NK-92 (cell line): ENCODE measurements around the gene PKP1.

Source experiments
- DNase-seq: peaks from one replicate; lab custom pipeline; 2025; ENCODE audit not compliant: unreplicated experiment; lab: John Stamatoyannopoulos, UW

The PKP1 gene

GRCh38 chr1:201350884-201351283, 67.6 kb downstream of the PKP1 start:
- no peak for DNase-seq

- no peak for DNase-seq
Measured at GRCh38 chr1:201351617-201352016, 68.3 kb downstream of the PKP1 start.

- DNase-seq: no peak
Measured at GRCh38 chr1:201353186-201353940, 70.1 kb downstream of the PKP1 start.

- DNase-seq: no peak
Measured at GRCh38 chr1:201354151-201354900, 71.0 kb downstream of the PKP1 start.

GRCh38 chr1:201354901-201355295, 71.6 kb downstream of the PKP1 start:
- no peak for DNase-seq

GRCh38 chr1:201355471-201355870, 72.2 kb downstream of the PKP1 start:
- no peak for DNase-seq

GRCh38 chr1:201356236-201356635, 72.9 kb downstream of the PKP1 start:
- no peak for DNase-seq

GRCh38 chr1:201356701-201357100, 73.4 kb downstream of the PKP1 start:
- DNase-seq: no peak

GRCh38 chr1:201357211-201357610, 73.9 kb downstream of the PKP1 start:
- DNase-seq: no peak

- DNase-seq: no peak
Measured at GRCh38 chr1:201357636-201358348, 74.5 kb downstream of the PKP1 start.

GRCh38 chr1:201358596-201358995, 75.3 kb downstream of the PKP1 start:
- no peak for DNase-seq

GRCh38 chr1:201359031-201359872, 75.9 kb downstream of the PKP1 start:
- no peak for DNase-seq

GRCh38 chr1:201359873-201360210, 76.5 kb downstream of the PKP1 start:
- no peak for DNase-seq

GRCh38 chr1:201360486-201360885, 77.2 kb downstream of the PKP1 start:
- no peak for DNase-seq

- no peak for DNase-seq
Measured at GRCh38 chr1:201360901-201361651, 77.8 kb downstream of the PKP1 start.

GRCh38 chr1:201361652-201362504, 78.6 kb downstream of the PKP1 start:
- no peak for DNase-seq

- DNase-seq: no peak
Measured at GRCh38 chr1:201362906-201363305, 79.6 kb downstream of the PKP1 start.

GRCh38 chr1:201363467-201363866, 80.2 kb downstream of the PKP1 start:
- no peak for DNase-seq

- DNase-seq: no peak
Measured at GRCh38 chr1:201364808-201365105, 81.5 kb downstream of the PKP1 start.

- no peak for DNase-seq
Measured at GRCh38 chr1:201365251-201365650, 81.9 kb downstream of the PKP1 start.
